ENCODE measurements around the gene SPINK9. TPM values are rescaled to one million over a fixed set of nuclear protein-coding genes. Genes with fewer than 3 reads are reported as not detected.

SPINK9 gene
- total and polyA plus RNA-seq, 4 donors, result not detected

DNA sequence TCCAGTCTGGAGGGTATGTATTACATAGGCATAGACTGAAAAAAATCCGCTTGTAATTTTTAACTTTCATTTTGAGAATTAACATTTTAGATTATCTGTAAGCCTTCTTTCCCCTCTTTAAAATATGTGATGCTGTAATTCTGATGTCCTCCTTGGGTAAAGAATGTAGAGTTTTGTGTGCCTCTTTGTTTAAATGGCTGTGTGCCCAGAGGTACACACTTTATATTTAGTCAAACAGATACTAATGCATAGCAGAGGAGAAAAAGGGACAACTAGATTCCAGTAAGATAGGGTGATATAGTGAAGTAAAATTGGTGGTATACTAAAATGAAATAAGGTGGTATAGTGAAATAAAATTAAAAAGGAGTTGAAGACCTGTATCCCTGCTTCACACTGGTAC, 49.7 kb downstream of the SPINK9 start:
- TF ChIP-seq, protein P1, sequence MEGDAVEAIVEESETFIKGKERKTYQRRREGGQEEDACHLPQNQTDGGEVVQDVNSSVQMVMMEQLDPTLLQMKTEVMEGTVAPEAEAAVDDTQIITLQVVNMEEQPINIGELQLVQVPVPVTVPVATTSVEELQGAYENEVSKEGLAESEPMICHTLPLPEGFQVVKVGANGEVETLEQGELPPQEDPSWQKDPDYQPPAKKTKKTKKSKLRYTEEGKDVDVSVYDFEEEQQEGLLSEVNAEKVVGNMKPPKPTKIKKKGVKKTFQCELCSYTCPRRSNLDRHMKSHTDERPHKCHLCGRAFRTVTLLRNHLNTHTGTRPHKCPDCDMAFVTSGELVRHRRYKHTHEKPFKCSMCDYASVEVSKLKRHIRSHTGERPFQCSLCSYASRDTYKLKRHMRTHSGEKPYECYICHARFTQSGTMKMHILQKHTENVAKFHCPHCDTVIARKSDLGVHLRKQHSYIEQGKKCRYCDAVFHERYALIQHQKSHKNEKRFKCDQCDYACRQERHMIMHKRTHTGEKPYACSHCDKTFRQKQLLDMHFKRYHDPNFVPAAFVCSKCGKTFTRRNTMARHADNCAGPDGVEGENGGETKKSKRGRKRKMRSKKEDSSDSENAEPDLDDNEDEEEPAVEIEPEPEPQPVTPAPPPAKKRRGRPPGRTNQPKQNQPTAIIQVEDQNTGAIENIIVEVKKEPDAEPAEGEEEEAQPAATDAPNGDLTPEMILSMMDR (IDR thresholded peaks at IDR 0.05; ENCODE audit: control extremely low read depth, extremely low read depth), result no peak
- DNase-seq (no peak), ATAC-seq (ENCODE audit: insufficient read depth, low FRiP score) (no peak)
- H3K9me3 ChIP-seq (ENCODE audit: control insufficient read depth in 4 of 4, insufficient read depth in 3 of 4, low read length in 3 of 4), result no peaks in the 10 kb centered on the region
- 86 to 90% methylated on average over 1 of the region's 1 CpG for WGBS, 2 donors
- peaks cover 5 to 31% (median 22%) of the 10 kb centered on the region in 5 donors for H3K4me1 ChIP-seq (ENCODE audit: control insufficient read depth in 5 of 5, insufficient read depth in 5 of 5, low read length in 5 of 5)
- peaks cover 0 to 9% (median 3%) of the 10 kb centered on the region in 4 donors for H3K36me3 ChIP-seq (ENCODE audit: control insufficient read depth in 4 of 4, insufficient read depth in 4 of 4, low read length in 4 of 4)
- H3K27ac ChIP-seq (ENCODE audit: low read depth in 1 of 2, low read length in 1 of 2), result no peak overlapping the region
- H3K9ac ChIP-seq (ENCODE audit: insufficient read depth in 1 of 2, low read length in 2 of 2), result peak overlapping the region in 1 of 2 donors; percentile 8
- no peak overlapping the region for H3K4me3 ChIP-seq
- no peaks in the 10 kb centered on the region for H3K27me3 ChIP-seq (ENCODE audit: control insufficient read depth in 3 of 3, insufficient read depth in 3 of 3, low read length in 2 of 3)

DNA sequence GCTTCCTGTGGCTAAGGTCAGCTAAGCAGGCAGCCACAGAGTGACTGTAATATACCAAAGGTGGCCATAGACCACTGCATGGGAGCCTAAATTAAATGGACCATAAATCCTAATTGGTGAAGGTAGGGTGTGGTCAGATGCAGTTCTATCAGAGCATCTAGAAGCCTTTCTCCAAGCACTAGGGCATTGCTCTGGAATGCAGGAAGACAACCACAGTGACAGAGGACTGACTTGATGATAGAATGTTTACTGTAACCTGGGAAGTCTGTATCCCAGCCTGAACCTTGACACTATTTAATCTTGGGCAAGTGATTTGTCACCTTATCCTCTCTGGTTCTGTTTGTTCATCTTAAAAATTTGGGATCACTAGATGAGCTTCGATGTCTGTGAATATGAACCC, 50.7 kb downstream of the SPINK9 start:
- Histone ChIP-seq H3K27ac (ENCODE audit: low read depth in 1 of 2, low read length in 1 of 2) (no peak overlapping the region), H3K27me3 (ENCODE audit: control insufficient read depth in 3 of 3, insufficient read depth in 3 of 3, low read length in 2 of 3) (no peaks in the 10 kb centered on the region), H3K36me3 (ENCODE audit: control insufficient read depth in 4 of 4, insufficient read depth in 4 of 4, low read length in 4 of 4) (peaks cover 0 to 9% (median 3%) of the 10 kb centered on the region in 4 donors), H3K4me1 (ENCODE audit: control insufficient read depth in 5 of 5, insufficient read depth in 5 of 5, low read length in 5 of 5) (peaks cover 5 to 34% (median 22%) of the 10 kb centered on the region in 5 donors), H3K9me3 (ENCODE audit: control insufficient read depth in 4 of 4, insufficient read depth in 3 of 4, low read length in 3 of 4) (no peaks in the 10 kb centered on the region), H3K4me3 (no peak overlapping the region), H3K9ac (ENCODE audit: insufficient read depth in 1 of 2, low read length in 2 of 2) (no peak overlapping the region)
- TF ChIP-seq, protein P1 (IDR thresholded peaks at IDR 0.05; ENCODE audit: control extremely low read depth, extremely low read depth), result no peak
- DNase-seq, result no peak
- ATAC-seq (ENCODE audit: insufficient read depth, low FRiP score), result no peak
- WGBS, 2 donors, result 94 to 100% methylated on average over 1 of the region's 1 CpG

DNA sequence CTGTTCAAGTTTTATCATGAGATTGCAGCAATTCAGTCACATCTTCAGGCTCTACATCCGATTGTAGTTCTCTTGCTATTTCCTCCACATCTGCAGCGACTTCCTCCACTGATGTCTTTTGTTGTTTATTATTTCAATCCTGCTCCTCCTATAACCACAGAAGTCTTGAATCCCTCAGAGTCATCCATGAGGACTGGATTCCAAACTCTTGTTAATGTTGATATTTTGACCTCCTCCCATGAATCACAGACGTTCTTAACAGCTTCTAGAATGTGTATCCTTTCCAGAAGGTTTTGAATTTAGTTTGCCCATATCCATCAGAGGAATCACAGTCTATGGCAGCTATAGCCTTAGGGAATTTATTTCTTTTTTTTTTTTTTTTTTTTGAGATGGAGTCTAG, 52.0 kb downstream of the SPINK9 start:
- 49 to 52% methylated on average over 3 of the region's 3 CpGs for WGBS, 2 donors
- H3K4me3 ChIP-seq, result no peak overlapping the region
- H3K36me3 ChIP-seq (ENCODE audit: control insufficient read depth in 4 of 4, insufficient read depth in 4 of 4, low read length in 4 of 4), result peaks cover 0 to 9% (median 3%) of the 10 kb centered on the region in 4 donors
- H3K9me3 ChIP-seq (ENCODE audit: control insufficient read depth in 4 of 4, insufficient read depth in 3 of 4, low read length in 3 of 4), result no peaks in the 10 kb centered on the region
- H3K4me1 ChIP-seq (ENCODE audit: control insufficient read depth in 5 of 5, insufficient read depth in 5 of 5, low read length in 5 of 5), result peaks cover 5 to 32% (median 18%) of the 10 kb centered on the region in 5 donors
- H3K27ac ChIP-seq (ENCODE audit: low read depth in 1 of 2, low read length in 1 of 2), result no peak overlapping the region
- no peak overlapping the region for H3K9ac ChIP-seq (ENCODE audit: insufficient read depth in 1 of 2, low read length in 2 of 2)
- H3K27me3 ChIP-seq (ENCODE audit: control insufficient read depth in 3 of 3, insufficient read depth in 3 of 3, low read length in 2 of 3), result no peaks in the 10 kb centered on the region
- ATAC-seq (ENCODE audit: insufficient read depth, low FRiP score) (no peak), DNase-seq (no peak)
- TF ChIP-seq, protein P1 (IDR thresholded peaks at IDR 0.05; ENCODE audit: control extremely low read depth, extremely low read depth), result no peak

DNA sequence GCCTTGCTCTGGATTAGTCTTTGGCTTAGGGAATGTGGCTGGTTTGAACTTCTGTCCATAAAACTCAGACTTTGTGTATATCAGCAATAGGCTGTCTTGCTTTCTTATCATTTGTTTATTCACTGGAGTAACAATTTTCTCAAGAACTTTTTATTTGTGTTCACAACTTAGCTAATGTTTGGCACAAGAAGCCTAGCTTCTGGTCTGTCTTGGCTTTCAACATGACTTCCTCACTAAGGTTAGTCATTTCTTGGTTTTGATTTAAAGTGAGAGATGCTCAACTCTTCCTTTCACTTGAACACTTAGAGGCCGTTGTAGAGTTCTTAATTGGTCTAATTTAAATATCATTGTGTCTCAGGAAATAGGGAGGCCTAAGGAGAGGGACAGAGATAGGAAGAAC, 53.3 kb downstream of the SPINK9 start:
- H3K9me3 ChIP-seq (ENCODE audit: control insufficient read depth in 4 of 4, insufficient read depth in 3 of 4, low read length in 3 of 4), result no peaks in the 10 kb centered on the region
- DNase-seq (no peak), ATAC-seq (ENCODE audit: insufficient read depth, low FRiP score) (no peak)
- 34 to 41% methylated on average over 1 of the region's 1 CpG for WGBS, 2 donors
- H3K27ac ChIP-seq (ENCODE audit: low read depth in 1 of 2, low read length in 1 of 2), result peak overlapping the region in 1 of 2 donors; percentile 4
- H3K4me1 ChIP-seq (ENCODE audit: control insufficient read depth in 5 of 5, insufficient read depth in 5 of 5, low read length in 5 of 5), result peaks cover 5 to 43% (median 12%) of the 10 kb centered on the region in 5 donors
- H3K4me3 ChIP-seq, result no peak overlapping the region
- H3K27me3 ChIP-seq (ENCODE audit: control insufficient read depth in 3 of 3, insufficient read depth in 3 of 3, low read length in 2 of 3), result no peaks in the 10 kb centered on the region
- no peak overlapping the region for H3K9ac ChIP-seq (ENCODE audit: insufficient read depth in 1 of 2, low read length in 2 of 2)
- TF ChIP-seq, protein P1 (IDR thresholded peaks at IDR 0.05; ENCODE audit: control extremely low read depth, extremely low read depth), result no peak
- peaks cover 0 to 9% (median 3%) of the 10 kb centered on the region in 4 donors for H3K36me3 ChIP-seq (ENCODE audit: control insufficient read depth in 4 of 4, insufficient read depth in 4 of 4, low read length in 4 of 4)

Measured in lung (tissue), 12 donors.